ENCODE results near the gene MT1E.

- no peak for TF ChIP-seq POU5F1 (IDR thresholded peaks at IDR 0.05; ENCODE audit: low read depth, low read length)
- TF ChIP-seq TBP (IDR thresholded peaks at IDR 0.05; ENCODE audit: low read depth, low read length), result no peak
- TF ChIP-seq, protein P1, sequence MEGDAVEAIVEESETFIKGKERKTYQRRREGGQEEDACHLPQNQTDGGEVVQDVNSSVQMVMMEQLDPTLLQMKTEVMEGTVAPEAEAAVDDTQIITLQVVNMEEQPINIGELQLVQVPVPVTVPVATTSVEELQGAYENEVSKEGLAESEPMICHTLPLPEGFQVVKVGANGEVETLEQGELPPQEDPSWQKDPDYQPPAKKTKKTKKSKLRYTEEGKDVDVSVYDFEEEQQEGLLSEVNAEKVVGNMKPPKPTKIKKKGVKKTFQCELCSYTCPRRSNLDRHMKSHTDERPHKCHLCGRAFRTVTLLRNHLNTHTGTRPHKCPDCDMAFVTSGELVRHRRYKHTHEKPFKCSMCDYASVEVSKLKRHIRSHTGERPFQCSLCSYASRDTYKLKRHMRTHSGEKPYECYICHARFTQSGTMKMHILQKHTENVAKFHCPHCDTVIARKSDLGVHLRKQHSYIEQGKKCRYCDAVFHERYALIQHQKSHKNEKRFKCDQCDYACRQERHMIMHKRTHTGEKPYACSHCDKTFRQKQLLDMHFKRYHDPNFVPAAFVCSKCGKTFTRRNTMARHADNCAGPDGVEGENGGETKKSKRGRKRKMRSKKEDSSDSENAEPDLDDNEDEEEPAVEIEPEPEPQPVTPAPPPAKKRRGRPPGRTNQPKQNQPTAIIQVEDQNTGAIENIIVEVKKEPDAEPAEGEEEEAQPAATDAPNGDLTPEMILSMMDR (IDR thresholded peaks at IDR 0.05; ENCODE audit: control extremely low read depth in 1 of 3, insufficient read depth in 1 of 3, low read depth in 1 of 3, low read length in 3 of 3), result no peak
- TF ChIP-seq RAD21 (IDR thresholded peaks at IDR 0.05 in 1 of 2, conservative IDR thresholded peaks at IDR 0.05 in 1 of 2; ENCODE audit: low read depth in 2 of 2, low read length in 2 of 2), result no peak
- TF ChIP-seq, protein P2, sequence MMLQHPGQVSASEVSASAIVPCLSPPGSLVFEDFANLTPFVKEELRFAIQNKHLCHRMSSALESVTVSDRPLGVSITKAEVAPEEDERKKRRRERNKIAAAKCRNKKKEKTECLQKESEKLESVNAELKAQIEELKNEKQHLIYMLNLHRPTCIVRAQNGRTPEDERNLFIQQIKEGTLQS (IDR thresholded peaks at IDR 0.05; ENCODE audit: insufficient read depth, low read depth, low read length), result no peak
- TF ChIP-seq TAF1 (IDR thresholded peaks at IDR 0.05; ENCODE audit: low read depth, low read length), result no peak
- no peak for TF ChIP-seq POLR2AphosphoS5 (IDR thresholded peaks at IDR 0.05; ENCODE audit: low read depth, low read length)
Measured at GRCh38 chr16:56609463-56609921, 16.1 kb upstream of the MT1E start.
